Sigmoid colon (tissue), 7 donors: ENCODE measurements around the gene DENND10. TPM values are rescaled to one million over a fixed set of nuclear protein-coding genes. Genes with fewer than 3 reads are reported as not detected.
"Not testable (repeated sequence)": the region's sequence is repeated elsewhere in the genome, so short reads cannot be mapped to it uniquely, and the experiment has no call there.

Experiments
- DNase-seq: peaks from one replicate; pipeline ENCODE4 v3.0.0-alpha.2; 2019
- H3K27ac ChIP-seq, 4 donors: fragments of 200-600 bp; sonication (generic); one replicate each; pipeline ENCODE4 v1.5.1; 2016 to 2019; ENCODE audit warnings: mild to moderate bottlenecking in 1 of 4
- H3K27me3 ChIP-seq, 3 donors: fragments of 200-600 bp; sonication (generic); one replicate each; pipeline ENCODE4 v1.5.1; 2019; ENCODE audit warnings: mild to moderate bottlenecking in 1 of 3
- H3K36me3 ChIP-seq, 4 donors: fragments of 200-600 bp; sonication (generic); one replicate each; pipeline ENCODE4 v1.5.1; 2016 to 2019
- H3K4me1 ChIP-seq, 4 donors: fragments of 200-600 bp; sonication (generic); one replicate each; pipeline ENCODE4 v1.5.1; 2017 to 2019
- H3K4me3 ChIP-seq, 4 donors: fragments of 200-600 bp; sonication (generic); one replicate each; pipeline ENCODE4 v1.5.1; 2017 to 2019; ENCODE audit warnings: mild to moderate bottlenecking in 2 of 4, moderate library complexity in 1 of 4
- H3K9me3 ChIP-seq, 4 donors: fragments of 200-600 bp in 3 of 4; sonication (generic) in 3 of 4; one replicate each; pipeline versions ENCODE4 v1.5.1 to v1.6.1; 2013 to 2019
- EP300 ChIP-seq, 4 donors: sonication (generic); formaldehyde crosslinking; IDR thresholded peaks; one replicate each; pipeline ENCODE4 v1.6.1; 2017; ENCODE audit warnings: antibody characterized with exemption in 4 of 4
- POLR2A ChIP-seq, 2 donors: fragments of 450-650 bp; IDR thresholded peaks; one replicate each; pipeline ENCODE4 v1.6.1; 2016; ENCODE audit warnings: antibody characterized with exemption in 2 of 2, mild to moderate bottlenecking in 2 of 2, moderate library complexity in 2 of 2
- POLR2AphosphoS5 ChIP-seq, 4 donors: sonication (generic); formaldehyde crosslinking; IDR thresholded peaks; one replicate each; pipeline ENCODE4 v1.6.1; 2017; ENCODE audit warnings: antibody characterized with exemption in 4 of 4
- whole genome bisulfite sequencing, 2 donors: extraction: QIAGEN DNeasy Blood & Tissue Kit; methylation state at CpG; one replicate each; pipeline ENCODE4 v1.1.7; 2013; 5-methylcytosine and 5-hydroxymethylcytosine counted together
- intact Hi-C: fragments of 100-400 bp; cut with DNase I; formaldehyde crosslinking; loops from one replicate; pipeline ENCODE4 v1.15.1; 2023
- polyA plus RNA-seq, 3 donors: library from polyadenylated mRNA; stranded (reverse); fragments of 200-250 nt; gene quantifications; one replicate each; pipeline ENCODE4 v1.2.3, GENCODE V29; 2013
- total RNA-seq, 4 donors: library from RNA; depleted of rRNA; stranded (reverse); fragments of >200 nt; gene quantifications; one replicate each; pipeline ENCODE4 v1.1.0, GENCODE V29; 2016
- TF ChIP-seq, protein P1 (sequence below), 4 experiments: fragments of 450-650 bp in 3 of 4; fragments of 200-600 bp in 1 of 4; IDR thresholded peaks; one replicate each; pipeline ENCODE4 v1.5.1; 2016 to 2019; ENCODE audit warnings: antibody characterized with exemption in 4 of 4, mild to moderate bottlenecking in 3 of 4, moderate library complexity in 2 of 4
- donor health status: healthy with polysubstance abuse.
- donor health status: Bipolar disorder and iron deficiency.
- donor health status: healthy.

The DENND10 gene
- total and polyA plus RNA-seq, 7 donors: 25.8 to 51.3 (median 41.5) TPM

DNA sequence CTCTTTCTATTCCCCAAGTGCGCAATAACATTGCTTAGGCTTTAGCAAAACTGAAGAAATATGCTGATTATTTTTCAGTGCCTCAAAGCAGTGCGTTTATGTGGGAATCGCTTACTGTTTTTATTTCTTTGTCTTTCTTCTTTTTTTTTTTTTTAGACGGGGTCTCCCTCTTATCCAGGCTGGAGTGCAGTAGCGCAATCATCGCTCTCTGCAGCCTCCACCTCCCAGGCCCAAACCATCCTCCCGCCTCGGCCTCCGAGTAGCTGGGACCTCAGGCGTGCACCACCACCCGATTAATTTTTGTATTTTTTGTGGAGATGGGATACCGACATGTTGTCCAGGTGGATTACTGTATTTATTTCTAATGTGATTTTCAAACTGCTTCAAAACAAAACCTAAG, 1.2 kb downstream of the DENND10 start:
- peaks cover 0 to 18% (median 14%) of the 10 kb centered on the region in 4 donors for H3K4me1 ChIP-seq
- H3K36me3 ChIP-seq: peaks cover 0 to 27% (median 14%) of the 10 kb centered on the region in 4 donors
- intact Hi-C loops: loop anchor here (5.0 kb wide), 1 partner anchor 57 kb away; no protein-coding TSS in a partner anchor
- H3K27ac ChIP-seq: peak overlapping the region in 2 of 4 donors; percentile 87 to 90
- H3K4me3 ChIP-seq: peak overlapping the region in 3 of 4 donors; percentile 58 to 95 (median 86)
- DNase-seq: no peak
- no peaks in the 10 kb centered on the region for H3K9me3 ChIP-seq
- H3K27me3 ChIP-seq: no peaks in the 10 kb centered on the region
- 89 to 91% methylated on average over 12 of the region's 12 CpGs for WGBS, 2 donors
- TF ChIP-seq EP300 (IDR thresholded peaks at IDR 0.05): no peak
- no peak for TF ChIP-seq POLR2A (IDR thresholded peaks at IDR 0.05)
- TF ChIP-seq, protein P1, sequence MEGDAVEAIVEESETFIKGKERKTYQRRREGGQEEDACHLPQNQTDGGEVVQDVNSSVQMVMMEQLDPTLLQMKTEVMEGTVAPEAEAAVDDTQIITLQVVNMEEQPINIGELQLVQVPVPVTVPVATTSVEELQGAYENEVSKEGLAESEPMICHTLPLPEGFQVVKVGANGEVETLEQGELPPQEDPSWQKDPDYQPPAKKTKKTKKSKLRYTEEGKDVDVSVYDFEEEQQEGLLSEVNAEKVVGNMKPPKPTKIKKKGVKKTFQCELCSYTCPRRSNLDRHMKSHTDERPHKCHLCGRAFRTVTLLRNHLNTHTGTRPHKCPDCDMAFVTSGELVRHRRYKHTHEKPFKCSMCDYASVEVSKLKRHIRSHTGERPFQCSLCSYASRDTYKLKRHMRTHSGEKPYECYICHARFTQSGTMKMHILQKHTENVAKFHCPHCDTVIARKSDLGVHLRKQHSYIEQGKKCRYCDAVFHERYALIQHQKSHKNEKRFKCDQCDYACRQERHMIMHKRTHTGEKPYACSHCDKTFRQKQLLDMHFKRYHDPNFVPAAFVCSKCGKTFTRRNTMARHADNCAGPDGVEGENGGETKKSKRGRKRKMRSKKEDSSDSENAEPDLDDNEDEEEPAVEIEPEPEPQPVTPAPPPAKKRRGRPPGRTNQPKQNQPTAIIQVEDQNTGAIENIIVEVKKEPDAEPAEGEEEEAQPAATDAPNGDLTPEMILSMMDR (IDR thresholded peaks at IDR 0.05): no peak
- no peak for TF ChIP-seq POLR2AphosphoS5 (IDR thresholded peaks at IDR 0.05)

DNA sequence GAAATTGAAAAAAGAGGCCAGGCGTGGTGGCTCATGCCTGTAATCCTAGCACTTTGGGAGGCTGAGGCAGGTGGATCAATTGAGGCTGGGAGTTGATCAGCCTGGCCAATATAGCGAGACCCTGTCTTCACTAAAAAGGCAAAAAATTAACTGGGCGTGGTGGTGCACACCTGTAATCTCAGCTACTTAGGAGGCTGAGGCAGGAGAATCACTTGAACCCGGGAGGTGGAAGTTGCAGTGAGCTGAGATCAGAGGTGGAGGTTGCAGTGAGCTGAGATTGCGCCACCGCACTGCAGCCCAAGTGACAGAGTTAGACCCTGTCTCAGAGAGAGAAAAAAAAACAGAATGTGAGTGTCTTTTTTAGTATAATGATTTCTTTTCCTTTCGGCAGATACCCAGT, 2.0 kb downstream of the DENND10 start:
- WGBS, 2 donors: 97 to 98% methylated on average over 7 of the region's 7 CpGs
- H3K9me3 ChIP-seq, DNase-seq, H3K4me3 ChIP-seq, H3K27me3 ChIP-seq, H3K27ac ChIP-seq: not testable (repeated sequence)
- Histone ChIP-seq H3K4me1 (peaks cover 0 to 18% (median 14%) of the 10 kb centered on the region in 4 donors), H3K36me3 (peaks cover 7 to 35% (median 20%) of the 10 kb centered on the region in 4 donors)
- intact Hi-C loops: loop anchor here (5.0 kb wide), 1 partner anchor 56 kb away; no protein-coding TSS in a partner anchor

DNA sequence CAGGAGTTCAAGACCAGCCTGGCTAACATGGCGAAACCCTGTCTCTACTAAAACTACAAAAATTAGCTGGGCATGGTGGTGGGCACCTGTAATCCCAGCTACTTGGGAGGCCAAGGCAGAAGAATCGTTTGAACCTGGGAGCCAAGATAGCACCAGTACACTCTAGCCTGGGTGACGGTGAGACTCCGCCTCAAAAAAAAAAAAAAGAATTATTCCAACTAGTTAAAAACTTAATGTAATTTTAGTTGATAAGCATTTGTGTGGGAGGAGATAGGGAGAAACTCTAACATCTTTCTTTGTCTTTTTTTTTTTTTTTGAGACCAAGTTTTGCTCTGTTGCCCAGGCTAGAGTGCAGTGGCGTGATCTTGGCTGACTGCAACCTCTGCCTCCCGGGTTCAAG, 3.2 kb downstream of the DENND10 start:
- not testable (repeated sequence) for H3K4me3 ChIP-seq, DNase-seq, H3K9me3 ChIP-seq, H3K27me3 ChIP-seq, H3K27ac ChIP-seq
- 91 to 97% methylated on average over 6 of the region's 6 CpGs for WGBS, 2 donors
- intact Hi-C loops: loop anchor here (5.0 kb wide), 1 partner anchor 55 kb away; no protein-coding TSS in a partner anchor
- H3K4me1 ChIP-seq: peaks cover 0 to 18% (median 14%) of the 10 kb centered on the region in 4 donors
- peaks cover 11 to 44% (median 27%) of the 10 kb centered on the region in 4 donors for H3K36me3 ChIP-seq

DNA sequence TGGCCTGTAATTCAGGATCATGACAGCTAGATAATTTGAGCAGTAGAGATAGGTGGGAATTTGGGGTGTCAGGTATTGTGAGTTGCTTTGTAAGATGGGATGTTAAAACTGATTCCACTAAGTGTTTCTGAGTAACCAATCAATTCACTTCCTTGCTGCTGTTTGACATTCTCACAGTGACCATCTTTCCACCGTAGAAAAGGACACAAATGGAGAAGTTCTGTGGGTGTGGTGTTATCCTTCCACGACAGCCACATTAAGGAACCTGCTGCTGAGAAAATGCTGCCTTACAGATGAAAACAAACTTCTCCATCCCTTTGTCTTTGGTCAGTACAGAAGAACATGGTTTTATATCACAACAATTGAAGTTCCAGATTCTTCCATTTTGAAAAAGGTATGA, 3.9 kb downstream of the DENND10 start:
- H3K4me1 ChIP-seq: peaks cover 0 to 18% (median 14%) of the 10 kb centered on the region in 4 donors
- not testable (repeated sequence) for H3K27me3 ChIP-seq, H3K4me3 ChIP-seq, H3K9me3 ChIP-seq, H3K27ac ChIP-seq, DNase-seq
- WGBS, 2 donors: 81 to 86% methylated on average over 2 of the region's 2 CpGs
- H3K36me3 ChIP-seq: peaks cover 11 to 51% (median 30%) of the 10 kb centered on the region in 4 donors
- intact Hi-C loops: loop anchor here (5.0 kb wide), 1 partner anchor 55 kb away; no protein-coding TSS in a partner anchor

DNA sequence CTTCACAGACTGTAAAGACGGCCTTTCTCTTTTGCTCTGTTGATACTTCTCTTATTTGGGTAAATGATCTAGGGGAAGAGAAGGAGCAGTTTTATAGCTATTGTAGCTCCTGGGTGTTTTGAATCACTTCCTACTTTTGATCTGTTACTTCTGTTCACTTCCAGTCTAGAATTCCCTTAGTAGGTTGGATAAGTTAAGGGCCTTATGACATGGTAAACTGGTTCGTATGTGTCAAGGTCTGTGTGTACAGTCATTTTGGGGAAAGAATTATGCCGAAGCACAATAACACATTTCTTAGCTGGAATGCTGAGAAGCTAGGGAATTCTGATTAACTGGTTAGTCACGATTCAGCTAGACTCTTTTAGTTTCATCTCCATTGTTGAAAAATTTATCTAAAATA, 8.1 kb downstream of the DENND10 start:
- H3K4me1 ChIP-seq: peaks cover 0 to 21% (median 20%) of the 10 kb centered on the region in 4 donors
- H3K4me3 ChIP-seq: no peak overlapping the region
- H3K27ac ChIP-seq: peak overlapping the region in 1 of 4 donors; percentile 18
- H3K9me3 ChIP-seq: no peaks in the 10 kb centered on the region
- peaks cover 11 to 55% (median 31%) of the 10 kb centered on the region in 4 donors for H3K36me3 ChIP-seq
- DNase-seq: no peak
- TF ChIP-seq, protein P1 (IDR thresholded peaks at IDR 0.05): no peak
- TF ChIP-seq POLR2A (IDR thresholded peaks at IDR 0.05) (no peak), EP300 (IDR thresholded peaks at IDR 0.05) (no peak), POLR2AphosphoS5 (IDR thresholded peaks at IDR 0.05) (no peak)
- WGBS, 2 donors: 93 to 94% methylated on average over 4 of the region's 4 CpGs
- H3K27me3 ChIP-seq: no peaks in the 10 kb centered on the region
- intact Hi-C loops: no loop called here

DNA sequence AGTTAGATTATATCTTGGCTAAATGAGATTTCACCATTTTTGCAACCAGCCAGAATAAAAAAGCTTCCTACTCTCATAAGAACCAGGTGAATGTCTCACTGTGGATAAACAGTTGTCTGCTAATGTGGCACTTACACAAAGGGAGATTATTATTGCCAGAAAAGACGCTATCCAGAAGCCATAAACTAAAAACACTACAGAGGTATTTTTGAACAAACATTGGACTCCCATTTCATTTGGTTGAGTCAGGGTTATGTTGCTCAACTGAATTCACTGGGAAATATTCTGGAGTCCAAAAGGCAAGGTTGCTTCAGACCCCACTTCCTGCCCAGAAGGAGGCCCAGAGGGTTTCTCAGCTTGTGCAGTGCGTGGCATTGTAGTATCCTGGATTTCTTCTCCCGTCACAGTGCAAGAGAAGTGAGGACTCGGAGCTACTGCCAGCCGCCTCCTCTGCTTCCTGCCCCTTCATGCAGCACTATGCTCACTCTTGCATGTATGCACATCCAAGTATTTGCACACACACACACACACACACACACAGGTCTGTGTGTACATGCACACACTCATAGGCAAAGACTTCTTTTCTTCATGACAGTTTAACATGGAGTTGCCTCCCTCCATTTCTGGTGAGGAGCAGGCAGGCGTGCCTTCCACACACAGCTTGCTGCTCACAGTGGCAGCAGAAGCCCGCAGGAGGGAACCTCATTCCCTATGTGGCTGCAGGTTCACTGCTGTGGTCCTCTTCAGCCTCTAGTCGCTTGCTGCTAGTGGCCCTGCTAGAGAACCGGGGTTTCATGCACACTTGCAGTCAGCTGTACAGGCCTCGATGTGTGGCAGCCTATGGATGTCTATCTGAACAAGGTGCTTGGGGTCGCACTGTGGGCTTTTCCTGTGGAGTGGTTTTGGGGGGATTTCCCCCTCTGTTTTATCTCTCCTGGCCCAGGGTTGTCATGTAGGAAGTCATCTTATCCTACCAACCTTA, 10.1 kb downstream of the DENND10 start:
- Histone ChIP-seq H3K36me3 (peaks cover 23 to 59% (median 35%) of the 10 kb centered on the region in 4 donors), H3K27me3 (no peaks in the 10 kb centered on the region), H3K27ac (peak overlapping the region in 3 of 4 donors; percentile 74 to 88 (median 81)), H3K4me1 (peaks cover 0 to 21% (median 20%) of the 10 kb centered on the region in 4 donors), H3K9me3 (no peaks in the 10 kb centered on the region), H3K4me3 (no peak overlapping the region)
- peak; percentile 81 for DNase-seq
- TF ChIP-seq POLR2AphosphoS5 (IDR thresholded peaks at IDR 0.05) (peak; percentile 73 to 90 (median 82)), EP300 (IDR thresholded peaks at IDR 0.05) (peak in 2 of 4 donors; percentile 16 to 78), POLR2A (IDR thresholded peaks at IDR 0.05) (no peak)
- WGBS, 2 donors: 70 to 84% methylated on average over 11 of the region's 11 CpGs
- intact Hi-C loops: no loop called here
